Fibroblast of lung (primary cell): Measurements from ENCODE around the gene CORO2A.

Source experiments
- CTCF ChIP-seq, 2 donors: IDR thresholded peaks in 1 of 2; conservative IDR thresholded peaks in 1 of 2; 1 replicate in 1 of 2; 2 replicates in 1 of 2; pipeline ENCODE4 v1.5.1; 2011 to 2012; ENCODE audit warnings: low read length in 2 of 2, control low read depth in 1 of 2, inconsistent platforms in 1 of 2, low read depth in 1 of 2, mild to moderate bottlenecking in 1 of 2
- EZH2 ChIP-seq: IDR thresholded peaks from 2 replicates; pipeline ENCODE4 v1.5.1; 2012; ENCODE audit warnings: low read length, control low read depth, mild to moderate bottlenecking; ENCODE audit errors: missing control alignments

- TF ChIP-seq CTCF (conservative IDR thresholded peaks at IDR 0.05 in 1 of 2, IDR thresholded peaks at IDR 0.05 in 1 of 2; ENCODE audit: low read depth in 1 of 2, low read length in 2 of 2) (no peak), EZH2 (no peak)
These were observed 41.9 kb upstream of the CORO2A start for GRCh38 chr9:98234245-98234825.
